PC-9 (cell line): ENCODE data around the gene SLC18B1. TPM values are rescaled to one million over a fixed set of nuclear protein-coding genes. Genes with fewer than 3 reads are reported as not detected.

Experiments
- BruUV-seq: library from RNA; stranded (reverse); fragments of 400-500 nt; replicated peaks from 2 replicates; lab custom pipeline; 2021; lab: Mats Ljungman, UMichigan
- CTCF ChIA-PET: fragments of 300-600 bp; sonication (Branson Sonifier 250); formaldehyde crosslinking; loops from one replicate; lab custom pipeline; 2022; ENCODE audit warnings: antibody characterized with exemption; lab: Charles Lee
- POLR2A ChIA-PET: fragments of 300-600 bp; sonication (Branson Sonifier 250); formaldehyde crosslinking; loops from one replicate; lab custom pipeline; 2022; ENCODE audit warnings: antibody characterized with exemption; ENCODE audit not compliant: unreplicated experiment; lab: Charles Lee
- DNase-seq, 2 experiments: peaks; one replicate each; pipeline versions ENCODE4 v3.0.0 to v3.0.0-alpha.2; 2015 to 2022; ENCODE audit warnings: mixed read lengths in 1 of 2
- H2AFZ ChIP-seq: fragments of 200-600 bp; sonication (generic); 2 replicates; pipeline ENCODE4 v1.8.1; 2017; ENCODE audit warnings: antibody characterized with exemption
- H3F3A ChIP-seq: fragments of 200-600 bp; sonication (generic); 2 replicates; pipeline ENCODE4 v1.8.1; 2017; ENCODE audit warnings: antibody characterized with exemption, mild to moderate bottlenecking, low read depth; ENCODE audit not compliant: insufficient read depth
- H3K27ac ChIP-seq: fragments of 200-600 bp; sonication (generic); 2 replicates; pipeline ENCODE4 v1.6.1; 2016; ENCODE audit warnings: mixed run types
- H3K27me3 ChIP-seq: fragments of 200-600 bp; sonication (generic); 2 replicates; pipeline ENCODE4 v1.6.1; 2016; ENCODE audit warnings: low read depth, mixed run types; ENCODE audit not compliant: insufficient read depth
- H3K36me3 ChIP-seq: fragments of 200-600 bp; sonication (generic); 2 replicates; pipeline ENCODE4 v1.6.1; 2016; ENCODE audit warnings: low read depth, mixed run types
- H3K4me1 ChIP-seq: fragments of 200-600 bp; sonication (generic); replicated peaks from 2 replicates; pipeline ENCODE4 v1.6.1; 2016; ENCODE audit warnings: mixed run types; ENCODE audit not compliant: insufficient read depth
- H3K4me2 ChIP-seq: fragments of 200-600 bp; sonication (generic); 2 replicates; pipeline ENCODE4 v1.6.1; 2017; ENCODE audit warnings: mixed run types
- H3K4me3 ChIP-seq: fragments of 200-600 bp; sonication (generic); 2 replicates; pipeline ENCODE4 v1.6.1; 2016; ENCODE audit warnings: mixed run types
- H3K79me2 ChIP-seq: fragments of 200-600 bp; sonication (generic); 2 replicates; pipeline ENCODE4 v1.6.1; 2017; ENCODE audit warnings: low read depth, mixed run types
- H3K9me2 ChIP-seq: fragments of 200-600 bp; sonication (generic); 2 replicates; pipeline ENCODE4 v1.8.1; 2017; ENCODE audit warnings: mild to moderate bottlenecking; ENCODE audit not compliant: insufficient read depth
- H3K9me3 ChIP-seq: fragments of 200-600 bp; sonication (generic); 2 replicates; pipeline ENCODE4 v1.8.1; 2016; ENCODE audit warnings: low read depth; ENCODE audit not compliant: insufficient read depth
- H4K20me1 ChIP-seq: fragments of 200-600 bp; sonication (generic); 2 replicates; pipeline ENCODE4 v1.8.1; 2017; ENCODE audit not compliant: insufficient read depth
- CTCF ChIP-seq: fragments of 200-600 bp; sonication (generic); conservative IDR thresholded peaks from 2 replicates; pipeline ENCODE4 v1.6.1; 2017; ENCODE audit warnings: mixed run types, antibody characterized with exemption, mild to moderate bottlenecking, moderate library complexity
- EZH2 ChIP-seq: fragments of 200-600 bp; sonication (generic); IDR thresholded peaks from 2 replicates; pipeline ENCODE4 v1.8.0; 2017; ENCODE audit warnings: antibody characterized with exemption, low read depth
- intact Hi-C: fragments of 100-400 bp; cut with micrococcal nuclease; formaldehyde crosslinking; loops from one replicate; pipeline ENCODE4 v1.10.0; 2022; ENCODE audit not compliant: unreplicated experiment
- total RNA-seq: library from RNA; stranded (reverse); gene quantifications from 2 replicates; pipeline ENCODE4 v1.2.3, GENCODE V29; 2021

The SLC18B1 gene
- total RNA-seq, 1 experiment from 2014 or later = 18.0 TPM

GRCh38 chr6:132726608-132726975 lies 71.8 kb downstream of the SLC18B1 start:
- intact Hi-C loops = no loop called here
- Histone ChIP-seq H3K79me2 (no peaks in the 10 kb centered on the region), H2AFZ (no peak overlapping the region), H3F3A (no peaks in the 10 kb centered on the region), H3K9me3 (no peaks in the 10 kb centered on the region), H3K9me2 (no peaks in the 10 kb centered on the region), H3K4me2 (no peak overlapping the region), H3K27ac (no peak overlapping the region), H3K4me1 (peaks cover 16% of the 10 kb centered on the region), H3K4me3 (no peak overlapping the region), H4K20me1 (no peaks in the 10 kb centered on the region), H3K36me3 (no peaks in the 10 kb centered on the region), H3K27me3 (no peaks in the 10 kb centered on the region)
- ChIA-PET CTCF (no interaction called here), POLR2A (no interaction called here)
- TF ChIP-seq EZH2 (no peak), CTCF (no peak)
- no TSS peak for BruUV-seq
- DNase-seq = no peak

GRCh38 chr6:132725947-132726607 lies 72.4 kb downstream of the SLC18B1 start:
- H4K20me1 ChIP-seq = no peaks in the 10 kb centered on the region
- DNase-seq = no peak
- H3K9me3 ChIP-seq = no peaks in the 10 kb centered on the region
- H3K27me3 ChIP-seq = no peaks in the 10 kb centered on the region
- no peak overlapping the region for H3K27ac ChIP-seq
- TF ChIP-seq CTCF (no peak), EZH2 (no peak)
- H3K4me3 ChIP-seq = no peak overlapping the region
- POLR2A ChIA-PET = no interaction called here
- no peak overlapping the region for H3K4me2 ChIP-seq
- no peaks in the 10 kb centered on the region for H3K36me3 ChIP-seq
- no TSS peak for BruUV-seq
- H3K9me2 ChIP-seq = no peaks in the 10 kb centered on the region
- H3F3A ChIP-seq = no peaks in the 10 kb centered on the region
- no peak overlapping the region for H2AFZ ChIP-seq
- H3K4me1 ChIP-seq = peaks cover 12% of the 10 kb centered on the region
- intact Hi-C loops = no loop called here
- CTCF ChIA-PET = no interaction called here
- no peaks in the 10 kb centered on the region for H3K79me2 ChIP-seq

GRCh38 chr6:132725471-132725870 lies 73.0 kb downstream of the SLC18B1 start:
- Histone ChIP-seq H3K79me2 (no peaks in the 10 kb centered on the region), H3K27ac (no peak overlapping the region), H2AFZ (no peak overlapping the region), H3F3A (no peaks in the 10 kb centered on the region), H3K9me2 (no peaks in the 10 kb centered on the region), H3K4me2 (no peak overlapping the region), H3K27me3 (no peaks in the 10 kb centered on the region), H3K4me3 (no peak overlapping the region), H3K36me3 (no peaks in the 10 kb centered on the region), H3K9me3 (no peaks in the 10 kb centered on the region), H4K20me1 (no peaks in the 10 kb centered on the region), H3K4me1 (peaks cover 6% of the 10 kb centered on the region; the same call in 1 of the 2 replicates)
- DNase-seq = no peak
- ChIA-PET CTCF (no interaction called here), POLR2A (no interaction called here)
- TF ChIP-seq CTCF (no peak), EZH2 (no peak)
- intact Hi-C loops = no loop called here
- BruUV-seq = no TSS peak
